ENCODE results near the gene ALPK3. TPM values are rescaled to one million over a fixed set of nuclear protein-coding genes. Genes with fewer than 3 reads are reported as not detected.

ALPK3 gene
- total and polyA plus RNA-seq, 9 of the 15 experiments (the other 6 are each of a cell fraction or from before 2014, with no cell fraction given), result 0.04 to 1.0 (median 0.07) TPM; not detected in 2

GRCh38 chr15:84781495-84781894, 35.7 kb upstream of the ALPK3 start:
- 100% methylated on average over 1 of the region's 1 CpG for WGBS (ENCODE audit: insufficient coverage, low coverage, missing lambda C conversion rate)

More at GRCh38 chr15:84781495-84781894, 35.7 kb upstream of the ALPK3 start:
- no peak for FAIRE-seq
- intact Hi-C loops (cut with micrococcal nuclease), result no loop called here
- no peak overlapping the region for H3K9ac ChIP-seq (ENCODE audit: insufficient read depth in 1 of 2, low read depth in 2 of 2, low read length in 2 of 2)
- ATAC-seq, result no peak
- no peak overlapping the region for H3K4me3 ChIP-seq
- ChIA-PET CTCF (ENCODE audit: low intra/inter-chr PET ratio) (no interaction called here), POLR2A (no interaction called here)
- no peak for DNase-seq (ENCODE audit: extremely low read depth in 1 of 4, low spot score in 3 of 4)
- no peak overlapping the region for H3K4me2 ChIP-seq (ENCODE audit: insufficient read depth, low read length)
- in situ Hi-C loops (cut with MboI), result no loop called here
- H4K20me1 ChIP-seq (replicated peaks; ENCODE audit: control insufficient read depth, insufficient read depth, low read length), result peaks cover 4% of the 10 kb centered on the region; the same call in 1 of the 2 replicates
- peaks cover 6% of the 10 kb centered on the region for H3K9me1 ChIP-seq (ENCODE audit: control insufficient read depth, insufficient read depth, low read length)
- TF ChIP-seq EGR1 (conservative IDR thresholded peaks at IDR 0.05) (no peak), RBM15 (IDR thresholded peaks at IDR 0.05; ENCODE audit: insufficient read depth, low read length) (no peak), ID3 (CRISPR knock-in tag; IDR thresholded peaks at IDR 0.05) (no peak), ID3 (tag; IDR thresholded peaks at IDR 0.05) (no peak), THRB (CRISPR knock-in tag; conservative IDR thresholded peaks at IDR 0.05) (no peak), ZNF143 (CRISPR knock-in tag; IDR thresholded peaks at IDR 0.05) (no peak)
- no peaks in the 10 kb centered on the region for H3K27me3 ChIP-seq (ENCODE audit: control insufficient read depth in 2 of 2, insufficient read depth in 2 of 2, low read length in 2 of 2)
- peaks cover 11 to 12% of the 10 kb centered on the region in 2 experiments; a peak in 4 of 5 replicates for H3K4me1 ChIP-seq (replicated peaks in 1 of 2; ENCODE audit: control insufficient read depth in 2 of 2, insufficient read depth in 2 of 2, low read length in 2 of 2)
- no peak overlapping the region for H2AFZ ChIP-seq (ENCODE audit: low read depth, low read length)
- peaks cover 23% of the 10 kb centered on the region for H3K79me2 ChIP-seq (ENCODE audit: control insufficient read depth, insufficient read depth, low read length)
- peaks cover 61% of the 10 kb centered on the region for H3K36me3 ChIP-seq (ENCODE audit: control insufficient read depth, insufficient read depth, low read length)
- H3K27ac ChIP-seq (ENCODE audit: extremely low read depth, low read depth, low read length), result no peak overlapping the region
- no peaks in the 10 kb centered on the region for H3K9me3 ChIP-seq (replicated peaks; ENCODE audit: control insufficient read depth, insufficient read depth, low read depth, low read length)
- BruUV-seq (replicated peaks), result no TSS peak

Measured in K562 (cell line).